ENCODE data around the gene MTMR12.

DNA sequence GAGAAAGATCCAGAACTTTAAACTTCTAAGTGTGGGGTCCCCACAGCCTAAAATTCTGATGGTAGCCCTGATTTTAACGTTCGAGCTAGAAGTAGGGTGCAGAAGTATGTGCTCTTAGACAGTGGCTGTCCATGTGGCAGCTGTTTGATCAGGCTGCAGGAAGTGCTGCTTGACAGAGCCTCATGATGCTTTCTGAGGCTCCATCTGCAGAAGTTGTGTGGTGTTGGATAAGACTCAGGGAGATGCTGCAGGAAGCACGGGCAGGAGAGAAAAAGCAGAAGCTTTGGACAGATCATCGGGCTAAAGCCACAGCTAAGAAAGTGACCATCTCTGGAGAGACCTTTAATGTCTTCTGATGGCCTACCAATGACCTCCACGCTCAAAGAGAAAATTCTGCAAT is 8.1 kb downstream of the MTMR12 start:
- TF ChIP-seq, protein P1, sequence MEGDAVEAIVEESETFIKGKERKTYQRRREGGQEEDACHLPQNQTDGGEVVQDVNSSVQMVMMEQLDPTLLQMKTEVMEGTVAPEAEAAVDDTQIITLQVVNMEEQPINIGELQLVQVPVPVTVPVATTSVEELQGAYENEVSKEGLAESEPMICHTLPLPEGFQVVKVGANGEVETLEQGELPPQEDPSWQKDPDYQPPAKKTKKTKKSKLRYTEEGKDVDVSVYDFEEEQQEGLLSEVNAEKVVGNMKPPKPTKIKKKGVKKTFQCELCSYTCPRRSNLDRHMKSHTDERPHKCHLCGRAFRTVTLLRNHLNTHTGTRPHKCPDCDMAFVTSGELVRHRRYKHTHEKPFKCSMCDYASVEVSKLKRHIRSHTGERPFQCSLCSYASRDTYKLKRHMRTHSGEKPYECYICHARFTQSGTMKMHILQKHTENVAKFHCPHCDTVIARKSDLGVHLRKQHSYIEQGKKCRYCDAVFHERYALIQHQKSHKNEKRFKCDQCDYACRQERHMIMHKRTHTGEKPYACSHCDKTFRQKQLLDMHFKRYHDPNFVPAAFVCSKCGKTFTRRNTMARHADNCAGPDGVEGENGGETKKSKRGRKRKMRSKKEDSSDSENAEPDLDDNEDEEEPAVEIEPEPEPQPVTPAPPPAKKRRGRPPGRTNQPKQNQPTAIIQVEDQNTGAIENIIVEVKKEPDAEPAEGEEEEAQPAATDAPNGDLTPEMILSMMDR (IDR thresholded peaks at IDR 0.05 in 8 of 11, conservative IDR thresholded peaks at IDR 0.05 in 3 of 11), result no peak
- TF ChIP-seq POLR2A (IDR thresholded peaks at IDR 0.05), result no peak
